Transverse colon (tissue), 4 donors: ENCODE measurements around the gene ST8SIA1. TPM values are rescaled to one million over a fixed set of nuclear protein-coding genes. Genes with fewer than 3 reads are reported as not detected.

Experiments used
- DNase-seq: peaks from one replicate; pipeline ENCODE4 v3.0.0-alpha.2; 2019
- H3K27ac ChIP-seq, 4 donors: fragments of 200-600 bp; sonication (generic); 2 replicates each; pipeline ENCODE4 v1.5.1; 2016 to 2018; ENCODE audit warnings: inconsistent platforms in 4 of 4
- H3K27me3 ChIP-seq: fragments of 200-600 bp; sonication (generic); 2 replicates; pipeline ENCODE4 v1.5.1; 2017; ENCODE audit warnings: inconsistent platforms
- H3K36me3 ChIP-seq, 4 donors: fragments of 200-600 bp; sonication (generic); 2 replicates each; pipeline ENCODE4 v1.5.1; 2017 to 2019; ENCODE audit warnings: inconsistent platforms in 4 of 4
- H3K4me1 ChIP-seq, 4 donors: fragments of 200-600 bp; sonication (generic); 2 replicates each; pipeline ENCODE4 v1.5.1; 2017 to 2020; ENCODE audit warnings: inconsistent platforms in 4 of 4
- H3K4me3 ChIP-seq, 4 donors: fragments of 200-600 bp; sonication (generic); 1 replicate in 1 of 4; 2 replicates in 3 of 4; pipeline versions ENCODE4 v1.5.1 to v1.6.1; 2017 to 2019; ENCODE audit warnings: inconsistent platforms in 4 of 4
- H3K9me3 ChIP-seq, 2 donors: fragments of 200-600 bp; sonication (generic); 2 replicates each; pipeline ENCODE4 v1.5.1; 2017 to 2019; ENCODE audit warnings: inconsistent platforms in 2 of 2
- CTCF ChIP-seq, 5 experiments: fragments of 200-600 bp in 3 of 5; fragments of 450-650 bp in 2 of 5; sonication (generic) in 3 of 5; IDR thresholded peaks; 1 replicate in 2 of 5; 2 replicates in 3 of 5; pipeline ENCODE4 v1.5.1; 2016 to 2017; ENCODE audit warnings: antibody characterized with exemption in 5 of 5, inconsistent platforms in 3 of 5, mild to moderate bottlenecking in 2 of 5, moderate library complexity in 1 of 5
- EP300 ChIP-seq: sonication (generic); formaldehyde crosslinking; IDR thresholded peaks from one replicate; pipeline ENCODE4 v1.6.1; 2017; ENCODE audit warnings: antibody characterized with exemption, low read depth
- POLR2A ChIP-seq: fragments of 450-650 bp; IDR thresholded peaks from one replicate; pipeline ENCODE4 v1.6.1; 2016; ENCODE audit warnings: antibody characterized with exemption, mild to moderate bottlenecking, moderate library complexity
- POLR2AphosphoS5 ChIP-seq, 3 donors: sonication (generic); formaldehyde crosslinking; IDR thresholded peaks; one replicate each; pipeline ENCODE4 v1.6.1; 2016; ENCODE audit warnings: antibody characterized with exemption in 3 of 3
- WGBS, 2 donors: methylation state at CpG; one replicate each; pipeline ENCODE4 v1.1.5; 2018; ENCODE audit warnings: low coverage in 1 of 2; 5-methylcytosine and 5-hydroxymethylcytosine counted together
- in situ Hi-C, 4 donors: fragments of 200-750 bp; cut with MboI; loops; one replicate each; pipeline versions ENCODE4 v1.15.0 to v1.15.1; 2017; ENCODE audit warnings: low sequenced_read_pairs in 3 of 4, low pct_ligation_motif_present in 1 of 4, low pct_unique_long_range_greater_than_20kb in 1 of 4
- intact Hi-C: fragments of 100-400 bp; cut with DNase I; formaldehyde crosslinking; loops from one replicate; pipeline ENCODE4 v1.15.1; 2023; ENCODE audit warnings: low total_unique reads
- total RNA-seq, 4 donors: library from RNA; depleted of rRNA; stranded (reverse); fragments of >200 nt; gene quantifications; one replicate each; pipeline ENCODE4 v1.1.0, GENCODE V29; 2016

Gene ST8SIA1
- total RNA-seq, 4 donors from 2014 or later, result 1.4 to 4.5 (median 3.9) TPM

GRCh38 chr12:22318108-22318737 is 16.3 kb downstream of the ST8SIA1 start:
- intact Hi-C loops, result no loop called here
- TF ChIP-seq EP300, result no peak
- no peak for TF ChIP-seq POLR2A
- no peak for TF ChIP-seq POLR2AphosphoS5 (IDR thresholded peaks at IDR 0.05)
- no peak for TF ChIP-seq CTCF (IDR thresholded peaks at IDR 0.05)

GRCh38 chr12:22313963-22314330 is 20.6 kb downstream of the ST8SIA1 start:
- H3K4me1 ChIP-seq, result peaks cover 0 to 8% (median 0%) of the 10 kb centered on the region in 4 donors
- no peak overlapping the region for H3K27ac ChIP-seq
- in situ Hi-C loops, result no loop called here
- H3K27me3 ChIP-seq, result no peaks in the 10 kb centered on the region
- no peak overlapping the region for H3K4me3 ChIP-seq
- intact Hi-C loops, result no loop called here
- no peak for DNase-seq
- no peaks in the 10 kb centered on the region for H3K9me3 ChIP-seq
- 61 to 81% methylated on average over 2 of the region's 2 CpGs for WGBS, 2 donors
- H3K36me3 ChIP-seq, result no peaks in the 10 kb centered on the region
- TF ChIP-seq CTCF (IDR thresholded peaks at IDR 0.05) (no peak), POLR2A (no peak), POLR2AphosphoS5 (IDR thresholded peaks at IDR 0.05) (no peak), EP300 (no peak)

More at GRCh38 chr12:22318108-22318737, 16.3 kb downstream of the ST8SIA1 start:
- H3K4me3 ChIP-seq, result no peak overlapping the region
- H3K9me3 ChIP-seq, result no peaks in the 10 kb centered on the region
- H3K4me1 ChIP-seq, result peaks cover 0 to 7% (median 0%) of the 10 kb centered on the region in 4 donors
- H3K27ac ChIP-seq, result no peak overlapping the region
- in situ Hi-C loops, result no loop called here
- H3K27me3 ChIP-seq, result no peaks in the 10 kb centered on the region
- DNase-seq, result no peak
- 61 to 68% methylated on average over 4 of the region's 4 CpGs for WGBS, 2 donors
- H3K36me3 ChIP-seq, result no peaks in the 10 kb centered on the region

GRCh38 chr12:22313286-22313962 is 21.1 kb downstream of the ST8SIA1 start:
- no peak for TF ChIP-seq EP300
- no peak for TF ChIP-seq POLR2AphosphoS5 (IDR thresholded peaks at IDR 0.05)
- TF ChIP-seq CTCF (IDR thresholded peaks at IDR 0.05), result no peak
- TF ChIP-seq POLR2A, result no peak
- in situ Hi-C loops, result no loop called here
- Histone ChIP-seq H3K4me1 (peaks cover 0 to 5% (median 0%) of the 10 kb centered on the region in 4 donors), H3K4me3 (no peak overlapping the region), H3K36me3 (no peaks in the 10 kb centered on the region), H3K27ac (no peak overlapping the region), H3K9me3 (no peaks in the 10 kb centered on the region), H3K27me3 (no peaks in the 10 kb centered on the region)
- 87 to 88% methylated on average over 3 to 4 of the region's 4 CpGs for WGBS, 2 donors
- intact Hi-C loops, result no loop called here
- DNase-seq, result no peak

- intact Hi-C loops, result no loop called here
- WGBS, 2 donors, result 27 to 31% methylated on average over 5 of the region's 5 CpGs
Measured at GRCh38 chr12:22312336-22312735, 22.2 kb downstream of the ST8SIA1 start.

More at GRCh38 chr12:22312336-22312735, 22.2 kb downstream of the ST8SIA1 start:
- Histone ChIP-seq H3K27me3 (no peaks in the 10 kb centered on the region), H3K4me3 (no peak overlapping the region), H3K4me1 (peaks cover 0 to 5% (median 0%) of the 10 kb centered on the region in 4 donors), H3K27ac (no peak overlapping the region), H3K9me3 (no peaks in the 10 kb centered on the region), H3K36me3 (no peaks in the 10 kb centered on the region)
- in situ Hi-C loops, result no loop called here
- no peak for DNase-seq
- TF ChIP-seq CTCF (IDR thresholded peaks at IDR 0.05), result no peak
- TF ChIP-seq EP300, result no peak
- TF ChIP-seq POLR2AphosphoS5 (IDR thresholded peaks at IDR 0.05), result no peak
- TF ChIP-seq POLR2A, result no peak
